GM12878 (cell line): Measurements from ENCODE around the gene POMT2.

Experiments used
- CTCF ChIP-seq, 3 experiments: IDR thresholded peaks in 2 of 3; conservative IDR thresholded peaks in 1 of 3; 2 replicates each; pipeline ENCODE4 v1.5.1; 2011; ENCODE audit warnings: low read depth in 3 of 3, low read length in 3 of 3, mild to moderate bottlenecking in 3 of 3, control low read depth in 2 of 3, moderate library complexity in 2 of 3, inconsistent platforms in 1 of 3, mixed read lengths in 1 of 3; ENCODE audit not compliant: control insufficient read depth in 2 of 3, insufficient read depth in 1 of 3; ENCODE audit errors: extremely low read depth in 1 of 3
- PBX3 ChIP-seq: IDR thresholded peaks from 2 replicates; pipeline ENCODE4 v1.6.1; 2011; ENCODE audit warnings: mild to moderate bottlenecking, low read depth, low read length, moderate library complexity; ENCODE audit not compliant: insufficient replicate concordance
- POLR2AphosphoS2 ChIP-seq: IDR thresholded peaks from 2 replicates; pipeline ENCODE4 v1.6.1; 2011; ENCODE audit warnings: low read depth, mild to moderate bottlenecking, low read length, improper control_type of control experiment, moderate library complexity
- POLR2AphosphoS5 ChIP-seq: IDR thresholded peaks from 2 replicates; pipeline ENCODE4 v1.6.1; 2011; ENCODE audit warnings: mild to moderate bottlenecking, low read length, inconsistent platforms
- ZNF217 ChIP-seq: fragments of 450-650 bp; IDR thresholded peaks from 2 replicates; pipeline ENCODE4 v1.6.1; 2017; ENCODE audit warnings: antibody characterized with exemption, mild to moderate bottlenecking
- TF ChIP-seq, protein P1 (sequence below): IDR thresholded peaks from 2 replicates; pipeline ENCODE4 v1.6.1; 2011; ENCODE audit warnings: low read depth, low read length, improper control_type of control experiment, borderline replicate concordance
- TF ChIP-seq, protein P2 (sequence below): fragments of 150-350 bp; IDR thresholded peaks from 2 replicates; pipeline ENCODE4 v1.6.1; 2016; ENCODE audit warnings: low read depth, low read length

DNA sequence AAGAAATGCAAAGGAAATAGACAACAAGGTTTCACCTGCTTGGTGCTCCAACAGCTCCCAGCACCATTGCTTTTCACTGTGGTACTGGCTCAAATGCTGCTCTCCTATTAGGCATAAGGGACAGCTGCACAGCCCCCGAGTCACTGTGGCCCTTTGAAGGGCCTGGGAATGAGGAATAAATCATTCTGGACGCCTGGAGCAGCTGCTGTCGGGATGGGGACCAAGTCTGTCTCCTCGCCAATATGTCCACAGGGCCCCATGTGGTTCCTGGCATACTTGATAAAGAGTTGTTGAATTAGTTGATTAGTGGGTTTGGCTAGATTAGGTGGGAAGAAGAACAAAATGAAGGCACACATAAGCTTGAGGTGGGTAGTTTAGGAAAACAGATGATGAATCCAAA is 36.6 kb downstream of the POMT2 start:
- TF ChIP-seq PBX3, result no peak
- TF ChIP-seq ZNF217, result no peak
- TF ChIP-seq POLR2AphosphoS2, result no peak
- TF ChIP-seq CTCF (IDR thresholded peaks at IDR 0.05 in 2 of 3, conservative IDR thresholded peaks at IDR 0.05 in 1 of 3; ENCODE audit: control insufficient read depth in 2 of 3, extremely low read depth in 1 of 3, insufficient read depth in 1 of 3, low read depth in 3 of 3, low read length in 3 of 3), result no peak
- TF ChIP-seq POLR2AphosphoS5, result no peak
- TF ChIP-seq, protein P1, sequence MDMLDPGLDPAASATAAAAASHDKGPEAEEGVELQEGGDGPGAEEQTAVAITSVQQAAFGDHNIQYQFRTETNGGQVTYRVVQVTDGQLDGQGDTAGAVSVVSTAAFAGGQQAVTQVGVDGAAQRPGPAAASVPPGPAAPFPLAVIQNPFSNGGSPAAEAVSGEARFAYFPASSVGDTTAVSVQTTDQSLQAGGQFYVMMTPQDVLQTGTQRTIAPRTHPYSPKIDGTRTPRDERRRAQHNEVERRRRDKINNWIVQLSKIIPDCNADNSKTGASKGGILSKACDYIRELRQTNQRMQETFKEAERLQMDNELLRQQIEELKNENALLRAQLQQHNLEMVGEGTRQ, result no peak
- TF ChIP-seq, protein P2, sequence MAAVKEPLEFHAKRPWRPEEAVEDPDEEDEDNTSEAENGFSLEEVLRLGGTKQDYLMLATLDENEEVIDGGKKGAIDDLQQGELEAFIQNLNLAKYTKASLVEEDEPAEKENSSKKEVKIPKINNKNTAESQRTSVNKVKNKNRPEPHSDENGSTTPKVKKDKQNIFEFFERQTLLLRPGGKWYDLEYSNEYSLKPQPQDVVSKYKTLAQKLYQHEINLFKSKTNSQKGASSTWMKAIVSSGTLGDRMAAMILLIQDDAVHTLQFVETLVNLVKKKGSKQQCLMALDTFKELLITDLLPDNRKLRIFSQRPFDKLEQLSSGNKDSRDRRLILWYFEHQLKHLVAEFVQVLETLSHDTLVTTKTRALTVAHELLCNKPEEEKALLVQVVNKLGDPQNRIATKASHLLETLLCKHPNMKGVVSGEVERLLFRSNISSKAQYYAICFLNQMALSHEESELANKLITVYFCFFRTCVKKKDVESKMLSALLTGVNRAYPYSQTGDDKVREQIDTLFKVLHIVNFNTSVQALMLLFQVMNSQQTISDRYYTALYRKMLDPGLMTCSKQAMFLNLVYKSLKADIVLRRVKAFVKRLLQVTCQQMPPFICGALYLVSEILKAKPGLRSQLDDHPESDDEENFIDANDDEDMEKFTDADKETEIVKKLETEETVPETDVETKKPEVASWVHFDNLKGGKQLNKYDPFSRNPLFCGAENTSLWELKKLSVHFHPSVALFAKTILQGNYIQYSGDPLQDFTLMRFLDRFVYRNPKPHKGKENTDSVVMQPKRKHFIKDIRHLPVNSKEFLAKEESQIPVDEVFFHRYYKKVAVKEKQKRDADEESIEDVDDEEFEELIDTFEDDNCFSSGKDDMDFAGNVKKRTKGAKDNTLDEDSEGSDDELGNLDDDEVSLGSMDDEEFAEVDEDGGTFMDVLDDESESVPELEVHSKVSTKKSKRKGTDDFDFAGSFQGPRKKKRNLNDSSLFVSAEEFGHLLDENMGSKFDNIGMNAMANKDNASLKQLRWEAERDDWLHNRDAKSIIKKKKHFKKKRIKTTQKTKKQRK, result no peak
